Measurements from ENCODE around the gene NPAT. TPM values are rescaled to one million over a fixed set of nuclear protein-coding genes. Genes with fewer than 3 reads are reported as not detected.

NPAT gene
- total and polyA plus RNA-seq, 9 of the 15 experiments (the other 6 are each of a cell fraction or from before 2014, with no cell fraction given): 8.8 to 30.0 (median 22.1) TPM

- no peak for TF ChIP-seq STAT6 (CRISPR knock-in tag; IDR thresholded peaks at IDR 0.05)
- no peak for TF ChIP-seq RBM25 (IDR thresholded peaks at IDR 0.05; ENCODE audit: low read depth, low read length, severe bottlenecking)
- peak; percentile 81 for TF ChIP-seq ZBTB12 (CRISPR knock-in tag; IDR thresholded peaks at IDR 0.05)
- TF ChIP-seq PRMT5 (CRISPR knock-in tag; IDR thresholded peaks at IDR 0.05): no peak
- TF ChIP-seq CREB3 (tag; conservative IDR thresholded peaks at IDR 0.05; ENCODE audit: low read depth): no peak
- TF ChIP-seq ZNF175 (CRISPR knock-in tag; IDR thresholded peaks at IDR 0.05; ENCODE audit: low read depth): no peak
- TF ChIP-seq CBX2 (IDR thresholded peaks at IDR 0.05; ENCODE audit: insufficient read depth, low read length, poor library complexity, severe bottlenecking): no peak
- no peak for TF ChIP-seq RHOXF2B (CRISPR knock-in tag; conservative IDR thresholded peaks at IDR 0.05)
- TF ChIP-seq ATF6 (CRISPR knock-in tag; IDR thresholded peaks at IDR 0.05): peak; percentile 19; the same call in 1 of the 2 replicates
- TF ChIP-seq ETV6 (IDR thresholded peaks at IDR 0.05; ENCODE audit: borderline replicate concordance in 1 of 2, low read depth in 2 of 2, low read length in 1 of 2): 0 out of 4 replicates have a peak, but pooled peaks of 1 of the 2 experiments have one; percentile 44
- no peak for TF ChIP-seq ETV6 (CRISPR knock-in tag; IDR thresholded peaks at IDR 0.05; ENCODE audit: borderline replicate concordance)
- peak in 2 of 3 experiments; percentile 72 to 79 for TF ChIP-seq YY1 (IDR thresholded peaks at IDR 0.05; ENCODE audit: borderline replicate concordance in 1 of 3, control insufficient read depth in 1 of 3, extremely low read depth in 1 of 3, insufficient read depth in 3 of 3, insufficient read length in 1 of 3, insufficient replicate concordance in 2 of 3, low read depth in 1 of 3, low read length in 2 of 3)
- no peak for TF ChIP-seq RBM34 (IDR thresholded peaks at IDR 0.05; ENCODE audit: borderline replicate concordance, insufficient read depth, low read length)
- TF ChIP-seq NRF1 (conservative IDR thresholded peaks at IDR 0.05 in 1 of 2, IDR thresholded peaks at IDR 0.05 in 1 of 2): peak; percentile 96 to 97
- peak; percentile 38 for TF ChIP-seq SP2 (IDR thresholded peaks at IDR 0.05; ENCODE audit: extremely low read depth, low read depth, low read length, poor library complexity, severe bottlenecking)
- peak; percentile 34; the same call in 1 of the 2 replicates for TF ChIP-seq RAD51 (IDR thresholded peaks at IDR 0.05; ENCODE audit: borderline replicate concordance, low read depth)
These were observed at the start of gene NPAT, which contains the start of gene ATM (continued) for GRCh38 chr11:108222574-108223347.

All from K562 (cell line).